ENCODE results near the gene MACROD1.

MACROD1 gene

DNA sequence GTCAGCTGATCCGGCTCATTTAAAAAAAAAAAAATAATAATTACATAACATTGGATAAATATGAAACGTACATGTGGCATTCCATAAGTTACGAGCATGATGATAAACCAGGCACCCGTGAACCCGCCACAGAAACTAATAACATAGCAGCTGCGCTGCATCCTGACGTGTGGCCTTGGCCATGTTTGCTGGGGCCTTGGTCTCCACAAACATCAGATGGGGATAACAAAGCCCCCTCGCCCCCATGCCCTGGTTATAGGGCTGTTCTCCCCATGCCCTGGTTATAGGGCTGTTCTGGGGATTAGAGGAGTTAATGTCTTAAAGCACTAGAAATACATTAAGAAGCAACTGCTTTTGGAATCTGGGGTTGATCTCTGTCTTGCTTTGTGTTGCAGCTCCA, 93.5 kb downstream of the MACROD1 start:
- DNase-seq: no peak

DNA sequence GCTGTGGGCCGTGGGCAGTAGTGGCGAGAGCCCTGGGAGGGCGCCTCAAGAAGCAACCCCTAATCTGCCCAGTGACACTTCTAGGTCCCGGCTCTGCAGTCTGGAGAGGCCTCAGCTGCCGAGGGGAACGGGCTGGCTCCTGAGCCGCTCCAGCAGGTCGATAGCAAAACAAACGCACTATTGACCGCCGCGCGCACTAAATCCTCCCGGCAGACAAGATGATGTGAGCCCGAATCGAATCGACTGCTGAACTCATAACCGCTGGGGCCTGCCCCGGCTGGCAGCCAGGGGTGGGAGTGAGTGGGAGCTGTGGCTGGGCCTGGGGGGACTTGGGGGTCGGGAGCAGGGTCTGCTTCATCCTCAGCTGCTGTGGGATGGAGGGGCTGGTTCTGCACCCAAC, 94.1 kb downstream of the MACROD1 start:
- DNase-seq: no peak

DNA sequence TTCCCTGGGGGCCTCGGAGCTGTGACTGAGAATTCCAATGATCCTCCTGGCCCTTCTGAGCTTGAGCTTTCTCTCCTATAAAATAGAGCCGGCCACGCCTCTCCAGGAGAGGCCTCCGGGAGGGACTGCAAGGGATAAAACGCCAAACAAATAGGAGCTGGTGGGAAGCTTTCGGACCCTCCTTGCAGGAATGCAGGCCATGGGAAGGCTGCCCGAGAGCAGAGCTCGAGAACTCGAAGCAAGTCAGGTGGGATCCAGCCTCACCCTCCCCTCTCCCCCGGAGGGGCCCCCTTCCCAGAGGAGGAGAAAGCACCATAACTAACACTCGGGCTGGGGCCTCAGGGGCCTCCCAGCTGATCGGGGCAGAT, 95.6 kb downstream of the MACROD1 start:
- no peak for DNase-seq

DNA sequence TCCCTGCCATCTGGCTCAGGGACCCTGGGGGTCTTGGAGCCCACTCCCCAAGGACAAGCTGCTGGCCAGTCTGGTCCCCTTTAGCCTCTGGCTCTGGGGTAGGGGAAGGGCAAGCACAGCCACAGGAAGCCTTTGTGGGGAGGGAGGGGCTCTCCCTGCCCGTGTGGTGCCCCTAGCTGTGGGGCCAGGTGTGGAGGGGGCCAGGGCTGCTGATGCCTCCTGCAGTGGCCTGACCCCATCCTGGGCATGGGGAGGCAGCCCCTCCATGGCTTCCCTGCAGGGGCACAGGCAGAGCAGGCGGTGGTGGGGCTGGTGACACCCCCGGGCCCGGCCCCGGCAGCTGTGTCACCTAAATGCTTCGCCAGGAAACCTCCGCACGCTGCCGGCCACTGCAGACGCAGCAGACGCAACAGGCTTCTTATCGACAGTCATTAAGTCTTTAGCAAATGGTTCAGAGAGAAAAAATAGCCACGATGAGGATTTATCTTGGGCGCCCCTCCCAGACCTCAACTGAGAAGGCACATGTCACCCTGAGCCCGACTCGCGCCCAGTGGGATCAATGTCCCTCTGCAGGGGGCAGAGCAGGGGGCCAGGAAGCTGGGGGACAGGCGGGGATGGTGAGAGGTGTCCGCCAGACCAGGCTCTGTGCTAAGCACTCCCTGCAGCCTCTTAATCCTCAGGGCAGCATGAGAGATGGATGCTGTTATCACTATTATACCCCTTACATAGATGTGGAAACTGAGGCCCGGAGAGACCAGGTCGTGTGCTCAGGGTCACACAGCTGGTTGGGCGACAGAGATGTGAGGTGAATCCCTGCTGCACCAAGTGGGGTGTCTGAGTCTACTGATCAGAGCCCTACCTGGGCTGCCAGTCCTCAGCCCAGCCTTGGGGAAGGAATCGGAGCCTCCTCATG, 96.3 kb downstream of the MACROD1 start:
- DNase-seq: no peak

DNA sequence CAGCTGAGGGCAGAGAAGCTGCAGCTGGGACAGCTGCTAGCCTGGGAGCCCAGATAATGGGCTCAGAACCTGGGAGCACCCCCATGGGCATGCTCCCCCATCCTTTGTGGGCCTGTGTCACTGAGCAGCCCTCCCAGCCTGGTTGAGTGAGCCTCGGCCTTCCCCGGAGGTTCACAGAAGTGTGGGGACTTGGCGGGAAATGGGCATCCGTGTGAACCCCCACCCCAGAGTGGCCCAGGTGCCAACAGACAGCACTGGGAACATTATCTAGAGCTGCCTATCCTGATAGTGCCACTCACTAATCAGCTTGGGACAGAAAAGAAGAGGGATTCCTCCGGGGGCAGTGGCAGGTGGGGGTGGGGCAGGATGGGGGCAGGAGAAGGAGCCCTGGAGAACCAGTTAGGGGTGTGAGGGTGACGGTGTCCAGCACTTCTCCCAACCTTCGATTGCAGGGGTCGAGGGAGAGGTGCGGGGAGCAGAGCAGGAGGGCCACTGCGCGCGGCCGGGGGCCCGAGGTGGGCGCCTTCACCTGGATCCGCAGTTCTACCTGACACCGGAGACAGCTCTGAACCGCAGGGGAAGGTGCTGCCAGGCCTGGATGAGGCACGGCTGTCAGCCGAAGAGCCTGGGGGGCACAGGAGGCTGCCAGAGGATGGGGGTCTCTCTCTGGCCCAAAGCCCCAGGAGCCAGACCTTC, 97.1 kb downstream of the MACROD1 start:
- no peak for DNase-seq

DNA sequence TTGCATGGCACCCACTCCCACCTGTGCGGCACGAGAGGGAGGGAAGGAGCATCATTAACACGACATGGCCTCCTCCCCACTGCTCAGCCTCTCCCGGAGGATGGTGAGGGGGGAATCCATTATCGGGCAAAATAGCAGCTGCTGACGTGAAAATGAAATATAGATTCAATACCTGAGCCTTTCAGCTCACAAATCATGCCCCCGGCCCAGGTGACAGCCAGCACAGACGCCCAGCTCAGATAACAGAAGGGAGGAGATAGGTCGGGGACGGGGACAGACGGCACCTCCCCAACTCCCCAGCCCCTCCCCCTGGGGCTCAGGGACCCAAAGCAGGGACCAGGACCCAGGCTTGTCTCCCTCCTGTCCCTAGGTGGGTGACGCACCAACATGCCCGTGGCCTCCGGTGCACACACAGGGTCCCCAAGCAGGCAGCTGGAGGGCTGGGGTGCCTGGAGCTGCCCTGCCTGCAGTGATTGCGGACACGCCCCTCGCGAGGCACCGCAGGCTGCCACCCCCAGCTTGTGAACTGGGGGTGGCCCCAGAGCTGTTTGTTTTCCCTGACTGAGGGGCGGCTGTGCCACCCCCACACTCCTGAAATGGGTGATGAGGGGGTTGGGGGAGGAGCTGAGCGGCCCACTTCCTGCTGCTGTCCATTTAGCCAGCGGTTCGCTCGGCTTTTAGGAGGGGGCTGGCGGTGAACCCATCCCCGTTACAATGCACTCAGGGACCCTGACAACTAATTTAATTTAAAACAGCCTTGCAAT, 98.5 kb downstream of the MACROD1 start:
- no peak for DNase-seq

DNA sequence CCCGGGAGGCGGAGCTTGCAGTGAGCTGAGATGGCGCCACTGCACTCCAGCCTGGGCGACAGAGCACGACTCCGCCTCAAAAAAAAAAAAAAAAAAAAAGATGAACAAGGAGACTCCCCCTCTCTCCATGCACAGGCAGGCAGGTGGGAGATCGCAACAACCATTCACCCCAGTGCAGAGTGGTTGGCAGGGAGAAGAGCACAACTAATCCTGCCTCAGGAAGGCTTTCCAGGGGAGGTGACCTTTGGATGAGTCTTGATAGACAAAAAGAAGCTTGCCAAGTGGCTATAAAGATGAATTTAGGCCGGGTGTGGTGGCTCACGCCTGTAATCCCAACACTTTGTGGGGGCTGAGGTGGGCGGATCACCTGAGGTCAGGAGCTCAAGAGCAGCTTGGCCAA, 100.2 kb downstream of the MACROD1 start:
- no peak for DNase-seq

DNA sequence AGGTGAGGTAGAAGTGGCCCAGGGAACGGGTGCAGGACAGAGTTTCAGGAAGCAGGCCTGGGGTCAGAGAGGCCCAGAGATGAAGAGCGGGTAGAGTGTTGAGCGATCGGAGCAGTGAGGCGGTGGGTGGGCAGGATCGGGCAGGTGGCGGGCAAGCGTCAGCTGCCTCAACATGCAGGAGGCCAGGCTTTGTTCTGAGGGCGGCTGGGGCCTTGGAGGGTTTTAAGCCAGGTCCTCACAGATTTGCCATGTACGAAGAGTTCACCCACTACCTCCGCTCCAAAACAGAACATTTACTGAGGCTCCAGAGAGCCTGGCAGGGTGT, 100.8 kb downstream of the MACROD1 start:
- no peak for DNase-seq

DNA sequence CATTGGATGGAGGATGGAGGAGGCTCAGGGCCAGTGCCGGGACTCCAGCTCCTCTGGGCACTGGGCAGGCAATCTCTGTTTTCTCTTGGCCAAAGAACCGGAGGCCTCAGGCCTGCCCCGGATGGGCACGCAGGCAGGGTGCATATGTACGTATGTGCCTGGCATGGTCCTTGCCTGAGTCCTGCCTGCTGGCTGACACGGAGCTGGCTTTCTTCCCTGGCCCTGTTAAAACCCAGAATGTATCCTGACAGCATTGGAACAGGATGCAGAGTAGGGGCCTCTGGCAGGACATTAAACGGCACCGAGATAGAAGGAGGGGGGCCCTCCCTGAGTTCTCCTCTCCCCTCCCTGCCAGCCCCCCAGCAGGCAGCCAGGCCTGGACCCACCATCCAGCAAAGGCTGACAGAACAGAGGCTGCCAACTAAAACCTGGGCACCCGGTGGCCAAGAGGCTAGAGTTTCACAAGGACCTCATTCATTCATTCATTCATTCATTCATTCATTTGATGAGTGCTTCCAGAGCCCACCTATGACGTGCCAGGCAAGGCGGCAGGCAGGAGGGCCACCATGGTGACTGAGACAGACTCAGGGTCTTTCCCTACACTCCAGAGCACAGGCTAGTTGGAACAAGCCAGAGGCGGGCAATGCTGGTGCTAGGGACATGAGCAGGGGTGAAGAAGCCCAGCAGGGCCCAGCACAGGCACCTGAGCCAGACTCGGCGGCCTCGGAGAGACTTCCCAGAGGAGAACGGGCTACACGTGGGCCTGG, 101.4 kb downstream of the MACROD1 start:
- DNase-seq: no peak

DNA sequence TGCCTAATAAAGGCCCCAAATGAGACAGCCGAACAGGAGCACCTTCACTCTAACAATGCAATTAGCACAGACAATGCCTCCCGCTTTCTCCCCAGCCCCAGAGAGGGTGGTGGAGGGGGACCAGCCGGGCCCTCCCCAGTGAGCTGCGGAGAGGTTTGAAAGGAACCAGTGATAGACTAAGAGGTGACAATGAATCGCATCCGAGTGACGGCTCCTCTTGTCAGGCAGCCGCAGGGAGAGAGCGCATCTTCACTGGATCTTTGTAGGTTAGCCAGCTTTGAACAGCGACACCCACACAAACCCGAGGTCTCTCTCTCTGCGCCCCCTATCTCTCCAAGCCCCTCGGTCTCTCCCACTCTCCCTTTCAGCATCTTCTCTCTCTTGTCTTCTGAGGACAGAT, 102.1 kb downstream of the MACROD1 start:
- no peak for DNase-seq

DNA sequence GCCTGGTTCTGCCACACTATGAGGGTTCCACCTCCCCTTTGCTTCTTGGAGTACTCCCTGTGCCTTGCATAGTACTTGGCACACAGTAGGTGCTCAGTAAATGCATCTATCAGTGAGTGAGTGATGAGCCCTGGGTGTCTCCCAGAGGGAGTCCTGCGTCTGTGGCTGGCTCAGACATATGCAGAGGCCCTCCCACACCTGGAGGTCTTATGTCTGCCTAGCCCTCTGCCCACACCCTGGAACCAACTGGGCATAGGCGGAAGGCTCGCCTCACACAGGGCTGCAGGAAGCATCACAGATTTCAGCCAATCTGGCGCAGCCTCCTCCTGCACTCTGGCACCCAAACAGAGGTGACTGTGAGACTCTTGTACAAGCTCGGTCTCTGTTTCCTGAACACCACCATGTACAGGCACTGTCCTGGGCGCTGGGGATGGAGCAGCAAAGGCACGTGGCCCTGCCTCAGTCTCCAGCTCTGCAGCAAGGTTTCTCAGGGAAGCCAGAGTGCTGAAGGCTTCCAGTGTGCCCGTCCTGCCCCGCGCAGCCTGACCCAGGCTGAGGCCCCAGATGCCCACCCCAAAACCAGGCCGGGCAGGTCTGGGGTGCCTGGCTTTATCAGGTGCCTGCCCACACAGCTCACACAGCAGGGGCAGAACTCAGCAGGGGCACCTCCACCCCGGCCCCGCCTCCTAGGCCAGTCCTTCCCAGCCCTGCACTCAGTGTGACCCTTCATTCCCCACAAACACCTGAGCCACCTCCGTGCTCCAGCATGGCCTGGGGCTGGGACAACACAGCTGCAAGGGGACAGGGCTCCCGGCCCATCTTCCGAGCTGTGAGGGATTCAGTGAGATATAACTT, 103.5 kb downstream of the MACROD1 start:
- DNase-seq: no peak

DNA sequence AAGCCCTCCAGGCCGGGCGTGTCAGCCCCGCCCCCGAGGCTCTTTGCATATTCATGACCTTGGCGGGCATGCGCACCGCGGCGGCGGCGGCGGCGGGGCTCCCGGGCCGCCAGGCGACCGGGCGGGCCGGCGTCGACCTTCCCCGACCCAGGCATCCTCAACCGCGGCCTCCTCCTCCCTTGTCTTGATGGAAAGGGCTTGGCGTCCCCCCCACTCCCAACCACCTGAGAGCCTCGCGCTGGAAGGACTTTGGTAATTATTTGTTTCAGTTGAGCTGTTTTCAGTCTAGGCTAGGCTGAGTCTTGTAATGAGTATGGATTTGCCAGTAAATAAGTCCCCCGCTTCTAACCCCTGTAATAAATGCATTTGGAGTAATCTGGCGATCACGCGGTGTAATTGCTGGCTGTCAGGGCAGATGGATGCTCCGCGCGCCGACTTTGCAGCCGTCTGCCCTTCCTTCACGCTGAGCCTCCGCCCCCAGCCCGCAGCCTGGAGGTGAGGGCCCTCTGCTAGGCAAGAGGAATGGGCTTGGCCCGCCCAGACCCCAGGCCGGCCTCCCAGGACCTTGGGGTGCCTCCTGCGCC, 105.0 kb downstream of the MACROD1 start:
- peak; percentile 26 for DNase-seq

DNA sequence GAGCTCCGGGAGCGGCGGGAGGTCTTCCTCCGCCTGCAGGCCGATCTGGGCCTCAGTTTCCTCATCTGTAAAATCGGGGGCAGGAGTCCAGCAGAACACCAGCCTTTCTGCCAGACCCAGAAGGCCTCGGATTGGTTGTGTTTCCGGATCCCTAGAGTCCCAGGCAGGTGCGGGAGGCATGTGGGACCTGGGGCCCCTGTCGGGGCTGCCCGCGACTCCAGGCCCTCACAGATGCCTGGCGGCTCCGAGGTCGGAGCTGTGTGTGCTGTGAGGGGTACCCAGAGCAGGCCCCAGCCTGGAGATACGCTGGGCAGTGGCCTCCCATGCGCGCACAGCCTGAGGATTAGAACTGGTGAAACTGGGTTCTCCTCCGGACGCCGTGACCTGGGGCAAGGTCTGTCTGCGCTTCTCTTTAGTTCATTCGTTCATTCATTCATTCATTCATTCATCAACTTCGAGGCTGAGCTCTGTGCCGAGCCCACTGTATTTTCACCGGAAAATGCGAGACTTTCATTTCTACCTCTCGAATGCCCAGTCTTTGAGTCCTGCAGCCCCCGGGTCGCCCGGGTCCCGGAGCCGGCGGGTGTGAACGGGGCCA, 105.6 kb downstream of the MACROD1 start:
- no peak for DNase-seq

DNA sequence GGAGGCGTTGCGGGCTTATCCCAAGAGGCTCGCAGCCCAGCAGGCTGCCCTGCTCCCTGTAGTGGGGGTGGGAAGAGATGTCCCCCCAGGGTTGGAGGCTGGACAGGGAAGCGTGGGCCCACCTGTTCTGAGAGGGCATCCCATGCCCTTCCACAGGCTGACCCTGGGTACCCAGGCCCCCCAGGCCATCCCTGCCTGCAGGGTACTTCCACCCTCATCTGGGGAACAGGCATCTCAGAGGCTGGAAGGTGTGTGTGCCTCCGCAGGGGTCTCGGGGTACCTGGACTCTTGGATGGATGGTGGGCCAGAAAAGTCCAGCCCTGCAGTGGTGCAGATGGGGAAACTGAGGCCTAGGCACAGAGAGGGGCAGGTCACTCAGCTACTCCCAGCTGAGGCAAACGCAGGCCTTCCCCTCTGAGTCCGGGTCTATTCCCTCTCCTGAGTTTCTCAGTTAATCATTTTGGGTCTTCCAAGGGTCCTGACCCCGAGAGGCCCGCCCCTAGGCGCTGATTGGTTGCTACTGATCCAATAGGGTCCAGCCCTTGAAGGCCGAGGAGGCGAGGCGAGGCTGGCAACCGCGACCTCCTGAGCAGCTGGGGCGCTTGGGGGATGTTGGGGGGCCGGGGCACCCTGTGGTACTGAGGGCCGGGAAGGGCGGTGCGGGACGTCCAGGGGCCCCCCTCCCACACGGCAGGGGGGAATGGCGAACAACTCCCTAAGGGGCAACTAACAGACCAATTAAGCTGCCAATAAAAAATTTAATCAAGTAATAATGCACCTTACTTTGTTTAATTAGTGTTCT, 106.4 kb downstream of the MACROD1 start:
- no peak for DNase-seq

DNA sequence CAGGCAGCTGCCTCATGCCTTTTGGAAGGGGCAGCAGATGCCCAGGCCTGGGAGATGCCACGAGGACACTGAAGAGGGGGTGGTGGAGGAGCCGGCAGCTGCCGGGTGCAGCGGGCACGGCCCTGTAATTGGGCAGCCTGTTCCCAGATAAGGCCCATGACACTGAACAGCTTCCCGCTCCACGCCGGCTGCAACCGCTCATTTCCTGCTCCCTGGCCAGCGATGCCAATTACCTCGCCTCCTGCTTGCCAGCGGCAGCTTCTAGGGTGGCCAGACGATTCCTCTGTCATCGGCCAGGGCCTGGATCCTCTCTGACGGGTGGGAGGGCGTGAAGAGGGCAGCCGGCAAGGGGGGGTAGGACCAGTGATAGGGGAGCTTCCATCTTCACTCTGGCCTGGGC, 107.4 kb downstream of the MACROD1 start:
- DNase-seq: no peak

DNA sequence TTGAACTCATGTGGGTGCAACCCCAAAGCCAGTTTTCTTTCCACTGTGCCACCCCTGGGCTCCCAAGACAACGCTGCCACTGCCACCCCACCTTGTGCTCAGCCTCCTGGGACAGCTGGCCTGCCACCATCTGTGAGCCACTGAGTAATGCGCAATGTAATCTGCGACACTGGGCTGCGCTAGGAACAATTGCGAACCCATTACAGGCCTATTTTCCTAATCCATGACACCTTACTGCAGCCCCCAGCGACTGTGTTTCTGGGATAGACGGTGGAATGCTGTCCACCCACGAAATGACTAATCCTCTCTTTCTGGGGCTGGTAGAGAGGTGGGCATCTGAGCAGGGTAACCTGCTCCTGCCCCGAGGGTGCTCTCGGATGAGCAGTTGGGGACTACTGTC, 108.0 kb downstream of the MACROD1 start:
- DNase-seq: no peak

DNA sequence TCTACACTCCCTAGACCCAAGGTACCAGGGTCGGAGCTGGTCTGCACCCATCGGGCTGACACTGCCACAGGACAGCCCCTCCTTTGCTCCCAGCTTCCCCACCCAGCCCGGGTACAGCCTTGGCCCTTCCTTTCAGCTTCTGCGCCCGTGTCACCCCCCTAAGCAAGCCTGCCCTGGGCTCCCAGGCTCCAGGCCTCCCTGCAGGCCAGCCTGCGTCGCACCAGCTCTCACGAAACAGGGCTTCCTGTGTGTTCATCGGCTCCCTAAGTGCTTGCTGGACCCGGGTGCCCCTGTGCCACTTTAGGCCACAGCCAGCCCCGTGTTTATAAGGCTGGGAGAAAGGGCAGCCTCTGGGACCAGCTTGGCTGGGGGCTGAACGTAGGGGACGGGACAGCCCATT, 109.1 kb downstream of the MACROD1 start:
- no peak for DNase-seq

DNA sequence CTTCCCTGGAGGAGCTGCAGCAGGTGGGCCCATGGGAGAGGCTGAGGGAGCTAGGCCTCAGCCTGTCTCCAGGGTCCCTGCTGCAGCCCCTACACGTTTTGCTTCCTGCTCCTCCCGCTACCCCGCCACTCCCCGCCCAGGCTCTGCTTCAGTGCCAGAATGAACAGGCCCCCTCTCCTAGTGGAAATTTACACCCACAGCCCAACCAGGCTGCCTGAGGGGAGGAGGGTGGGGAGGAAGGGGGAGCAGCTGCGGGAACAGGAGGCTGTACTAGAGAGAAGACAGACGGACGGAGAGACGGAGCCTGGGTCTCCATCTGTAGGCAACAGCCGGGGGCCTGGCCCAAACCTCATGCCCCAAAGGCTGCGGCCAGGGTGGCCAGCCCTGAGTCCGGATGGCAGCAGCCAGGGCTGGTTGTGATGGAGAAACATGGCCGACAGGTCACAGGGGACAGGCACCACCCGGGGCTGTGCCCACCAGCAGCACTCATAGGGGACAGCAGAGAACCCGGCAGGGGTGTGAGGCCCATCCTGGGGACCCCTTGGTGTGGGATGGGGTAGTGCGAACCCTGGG, 109.6 kb downstream of the MACROD1 start:
- no peak for DNase-seq

DNA sequence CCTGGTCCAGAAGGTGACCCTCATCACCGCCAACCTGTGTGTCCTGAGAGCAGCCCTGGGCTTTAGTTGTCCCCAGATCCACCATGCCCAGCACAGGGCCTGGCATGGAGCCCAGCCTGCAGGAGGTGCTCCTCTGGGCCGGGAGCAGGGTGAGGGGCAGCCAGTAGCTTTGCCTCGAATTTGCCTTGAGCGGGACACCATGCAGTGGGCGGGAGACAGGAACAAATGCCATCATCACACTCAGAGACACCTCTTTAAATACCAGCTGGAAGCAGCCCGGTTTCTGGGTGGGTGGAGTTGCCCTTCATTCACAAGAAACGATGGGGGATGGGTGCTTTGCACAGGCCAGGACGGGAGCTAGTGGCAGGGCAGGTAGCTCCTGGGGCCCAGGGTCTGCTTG, 110.8 kb downstream of the MACROD1 start:
- no peak for DNase-seq

DNA sequence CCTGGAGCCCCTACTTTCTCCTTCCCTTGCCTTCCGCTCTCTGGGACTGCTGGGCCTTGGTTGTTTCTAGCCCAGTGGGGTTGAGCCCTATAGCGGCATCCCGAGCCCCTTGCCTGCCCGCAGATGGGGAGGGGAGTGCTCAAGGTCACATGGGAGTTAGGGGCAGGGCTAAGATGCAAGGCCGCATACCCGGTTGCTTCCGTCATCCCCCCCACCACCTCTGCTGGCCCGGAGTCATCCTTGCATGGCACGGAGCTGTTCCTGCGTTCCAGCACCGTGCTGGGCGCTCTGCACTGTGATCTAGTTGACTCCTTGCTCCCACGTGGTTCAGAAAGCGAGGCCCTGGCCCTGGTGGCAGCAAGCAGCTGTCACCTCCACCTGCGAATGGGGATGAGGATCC, 112.2 kb downstream of the MACROD1 start:
- DNase-seq: no peak

All from hematopoietic multipotent progenitor cell treated with erythropoietin and hydrocortisone succinate and interleukin-3 and kit ligand, for 8 days (in vitro differentiated cells).